Left ventricle myocardium inferior (tissue), 1 donor: Measurements from ENCODE around the gene RANBP17. TPM values are rescaled to one million over a fixed set of nuclear protein-coding genes. Genes with fewer than 3 reads are reported as not detected.
"Not testable (repeated sequence)": the region's sequence is repeated elsewhere in the genome, so short reads cannot be mapped to it uniquely, and the experiment has no call there.

Source experiments
- DNase-seq: peaks from one replicate; pipeline ENCODE4 v3.0.0-alpha.2; 2020
- H3K27ac ChIP-seq: fragments of 200-600 bp; replicated peaks from 2 replicates; pipeline ENCODE4 v1.8.0; 2021
- H3K27me3 ChIP-seq: fragments of 200-600 bp; 2 replicates; pipeline ENCODE4 v1.8.0; 2021; ENCODE audit warnings: low read depth
- H3K36me3 ChIP-seq: fragments of 200-600 bp; 2 replicates; pipeline ENCODE4 v1.8.0; 2021
- H3K4me1 ChIP-seq: fragments of 200-600 bp; 2 replicates; pipeline ENCODE4 v1.8.0; 2021
- H3K4me3 ChIP-seq: fragments of 200-600 bp; 2 replicates; pipeline ENCODE4 v1.8.0; 2021; ENCODE audit warnings: mild to moderate bottlenecking, moderate library complexity
- H3K9me3 ChIP-seq: fragments of 200-600 bp; replicated peaks from 2 replicates; pipeline ENCODE4 v1.8.0; 2021
- CTCF ChIP-seq: fragments of 200-600 bp; IDR thresholded peaks from 2 replicates; pipeline ENCODE4 v1.8.0; 2021; ENCODE audit warnings: antibody characterized with exemption, mild to moderate bottlenecking, borderline replicate concordance
- intact Hi-C: fragments of 100-400 bp; cut with micrococcal nuclease; formaldehyde crosslinking; loops from one replicate; pipeline ENCODE4 v1.11.0; 2022
- total RNA-seq: library from RNA; stranded (reverse); fragmentation: NEBNext Ultra II Directional; extraction: Animal tissue kit (Norgen Biotek cat#: 25700); gene quantifications from one replicate; pipeline ENCODE4 v1.2.1, GENCODE V29; 2021
- donor health status: DM: no; HTN: yes; CAD: no; lungs with severe emphysema.

The RANBP17 gene
- total RNA-seq, 1 donor from 2014 or later: 6.5 TPM

GRCh38 chr5:170821257-170821800 is 40.5 kb upstream of the RANBP17 start:
- H3K27me3 ChIP-seq: no peaks in the 10 kb centered on the region
- H3K4me1 ChIP-seq: no peaks in the 10 kb centered on the region
- no peaks in the 10 kb centered on the region for H3K36me3 ChIP-seq
- TF ChIP-seq CTCF: no peak
- peaks cover 10% of the 10 kb centered on the region for H3K9me3 ChIP-seq
- H3K4me3 ChIP-seq: no peak overlapping the region
- intact Hi-C loops: no loop called here
- no peak for DNase-seq
- no peak overlapping the region for H3K27ac ChIP-seq

DNA sequence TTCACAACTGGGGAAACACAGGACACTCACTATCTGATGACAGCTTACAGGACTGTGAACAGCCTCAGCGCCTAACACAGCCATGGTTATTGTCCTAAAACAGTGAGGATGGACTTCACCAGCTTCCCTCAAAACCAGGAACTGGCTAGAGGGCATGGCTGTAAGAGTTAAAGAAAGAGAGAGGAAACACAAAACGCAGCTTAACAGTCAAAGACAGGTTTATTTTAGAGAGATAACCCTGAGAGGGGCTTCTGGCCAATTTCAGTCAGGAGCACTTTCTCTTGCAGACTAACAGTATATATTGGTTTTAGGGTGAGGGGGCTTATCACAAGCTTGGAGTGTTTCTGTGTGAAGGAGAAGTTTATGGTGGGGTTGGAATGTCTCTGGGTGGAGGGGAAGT is 35.7 kb upstream of the RANBP17 start:
- intact Hi-C loops: no loop called here

DNA sequence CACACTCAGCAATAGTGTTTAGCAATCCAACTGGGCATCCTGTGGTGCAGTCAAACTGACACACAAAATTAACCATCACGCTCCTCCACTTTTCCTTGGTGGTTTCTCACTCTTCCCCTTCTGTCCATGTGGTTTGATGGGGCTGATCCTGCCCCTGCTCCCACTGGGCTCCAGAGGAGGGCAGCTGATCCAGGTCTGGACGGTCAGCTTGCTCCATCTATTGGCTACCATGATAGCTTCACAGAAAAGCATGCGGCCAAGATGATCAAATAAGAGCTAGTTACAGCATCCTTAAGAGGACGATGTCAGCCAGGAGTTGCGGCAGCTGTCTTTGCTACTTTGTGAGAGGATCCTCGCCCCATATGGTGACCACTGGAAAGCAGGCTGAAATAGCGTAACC is 29.6 kb upstream of the RANBP17 start:
- Histone ChIP-seq H3K4me1 (no peaks in the 10 kb centered on the region), H3K27me3 (no peaks in the 10 kb centered on the region), H3K4me3 (no peak overlapping the region), H3K9me3 (no peaks in the 10 kb centered on the region), H3K27ac (no peak overlapping the region), H3K36me3 (no peaks in the 10 kb centered on the region)
- no peak for TF ChIP-seq CTCF
- intact Hi-C loops: no loop called here
- DNase-seq: no peak

More for the DNA sequence above, 35.7 kb upstream of the RANBP17 start:
- Histone ChIP-seq H3K9me3 (peaks cover 13% of the 10 kb centered on the region), H3K4me3 (no peak overlapping the region), H3K36me3 (no peaks in the 10 kb centered on the region), H3K27me3 (no peaks in the 10 kb centered on the region), H3K27ac (no peak overlapping the region), H3K4me1 (no peaks in the 10 kb centered on the region)
- DNase-seq: no peak
- no peak for TF ChIP-seq CTCF

GRCh38 chr5:170833981-170834380 is 27.8 kb upstream of the RANBP17 start:
- DNase-seq, H3K4me1 ChIP-seq, H3K36me3 ChIP-seq, H3K9me3 ChIP-seq, H3K27ac ChIP-seq, intact Hi-C loops, H3K4me3 ChIP-seq, H3K27me3 ChIP-seq: not testable (repeated sequence)

DNA sequence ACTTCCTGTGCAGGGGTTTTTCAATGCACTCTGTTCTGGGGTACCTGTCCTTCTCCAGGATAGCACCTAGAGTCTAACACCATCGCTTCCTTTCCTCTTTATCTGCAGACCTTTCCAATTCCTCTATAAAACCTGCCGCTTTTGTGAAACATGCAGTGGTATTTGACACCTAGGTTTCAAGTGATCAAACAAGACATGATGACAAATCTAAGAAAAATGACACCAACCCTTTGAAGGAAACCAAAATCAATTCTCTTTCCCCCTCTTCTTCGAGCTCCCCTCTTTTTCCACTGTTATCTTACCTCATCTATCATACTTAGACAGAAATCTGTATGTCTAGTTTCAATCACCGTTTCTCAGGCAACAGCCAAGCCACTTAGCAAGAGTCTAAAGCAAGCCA is 25.6 kb upstream of the RANBP17 start:
- DNase-seq: no peak
- intact Hi-C loops: no loop called here
- no peak overlapping the region for H3K4me3 ChIP-seq
- H3K9me3 ChIP-seq: no peaks in the 10 kb centered on the region
- no peak overlapping the region for H3K27ac ChIP-seq
- TF ChIP-seq CTCF: no peak
- H3K36me3 ChIP-seq: no peaks in the 10 kb centered on the region
- no peaks in the 10 kb centered on the region for H3K4me1 ChIP-seq
- H3K27me3 ChIP-seq: no peaks in the 10 kb centered on the region

- intact Hi-C loops: no loop called here
- Histone ChIP-seq H3K36me3 (no peaks in the 10 kb centered on the region), H3K9me3 (no peaks in the 10 kb centered on the region), H3K27me3 (peaks cover 29% of the 10 kb centered on the region), H3K4me3 (no peak overlapping the region), H3K4me1 (no peaks in the 10 kb centered on the region), H3K27ac (no peak overlapping the region)
- DNase-seq: no peak
- no peak for TF ChIP-seq CTCF
These were observed 17.9 kb upstream of the RANBP17 start for GRCh38 chr5:170843870-170844269.
